ENCODE measurements around the gene CACNG7.

GRCh38 chr19:53951436-53951835 is 42.4 kb downstream of the CACNG7 start:
- no peak for TF ChIP-seq POLR2AphosphoS5 (IDR thresholded peaks at IDR 0.05; ENCODE audit: low read depth, low read length)
- TF ChIP-seq POLR2A (IDR thresholded peaks at IDR 0.05; ENCODE audit: low read depth, low read length) = no peak
